ENCODE results near the gene BET1L.
"Not testable (repeated sequence)": the region's sequence is repeated elsewhere in the genome, so short reads cannot be mapped to it uniquely, and the experiment has no call there.

Gene BET1L

GRCh38 chr11:207208-207862 is at the start of gene BET1L, which contains the start of gene RIC8A:
Gene BET1L (minus strand): TSS chr11:207399. CDS start chr11:207321, 78 bp downstream.
Gene RIC8A (plus strand): TSS chr11:207708. CDS start chr11:208855, 1,147 bp downstream.
- DNase-seq (ENCODE audit: low spot score) = peak; percentile 98

DNA sequence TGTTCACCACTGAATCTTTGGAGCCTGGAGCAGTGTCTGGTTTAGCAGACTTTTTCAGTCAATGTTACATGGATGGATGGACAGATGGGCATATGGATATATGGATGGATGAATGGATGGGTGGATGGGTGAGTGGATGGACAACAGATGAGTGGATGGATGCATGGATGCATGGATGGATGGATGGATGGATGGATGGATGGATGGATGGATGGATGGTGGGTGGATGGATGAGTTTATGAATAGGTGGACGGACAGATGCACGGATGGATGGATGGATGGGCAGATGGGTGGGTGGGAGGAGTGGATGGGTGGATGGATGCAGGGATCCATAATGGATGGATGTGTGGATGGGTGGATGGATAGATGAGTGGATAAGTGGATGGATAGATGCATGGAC is 48.6 kb upstream of the BET1L start:
- DNase-seq (ENCODE audit: low spot score) = no peak

DNA sequence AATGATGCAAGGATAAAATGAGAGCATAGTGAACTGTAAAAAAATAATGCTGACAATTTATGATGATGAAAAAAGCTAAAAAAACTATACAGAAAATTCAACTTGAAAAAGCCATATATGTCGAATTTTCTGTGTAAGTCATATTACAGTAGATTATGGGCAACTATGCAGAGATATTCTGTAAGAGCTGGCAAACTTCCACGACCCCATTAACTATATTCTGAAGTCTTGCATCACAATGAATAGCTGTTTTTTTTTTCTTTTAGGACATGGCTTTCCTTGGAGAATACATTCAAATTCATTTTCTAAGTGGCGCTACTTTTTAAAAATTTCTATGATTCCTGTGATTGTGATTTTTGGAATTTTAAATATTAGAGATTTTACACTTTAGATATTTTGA is 48.0 kb upstream of the BET1L start:
- no peak for DNase-seq (ENCODE audit: low spot score)

GRCh38 chr11:253886-254270 is 46.7 kb upstream of the BET1L start:
- DNase-seq (ENCODE audit: low spot score) = no peak

GRCh38 chr11:253160-253885 is 46.1 kb upstream of the BET1L start:
- DNase-seq (ENCODE audit: low spot score) = no peak

DNA sequence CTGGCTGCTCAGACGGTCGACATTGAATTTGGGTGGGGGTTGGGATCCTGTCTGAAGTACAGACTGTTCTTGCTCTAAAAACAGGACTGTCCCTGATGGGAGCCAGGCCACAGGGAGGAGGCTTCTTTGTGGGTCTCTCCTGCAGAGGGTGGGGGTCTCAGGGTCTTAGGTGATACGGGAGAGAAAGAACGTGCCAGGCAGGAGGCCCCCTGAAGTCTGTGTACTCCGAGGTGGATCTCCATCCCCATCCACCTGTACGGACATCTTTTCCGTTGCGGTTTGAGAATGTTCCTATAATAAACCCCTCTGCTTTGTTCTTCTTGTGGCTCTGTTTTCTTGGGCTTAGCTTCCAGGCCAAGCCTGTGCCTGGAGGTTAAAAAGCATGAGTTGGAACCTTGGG is 45.5 kb upstream of the BET1L start:
- DNase-seq (ENCODE audit: low spot score) = no peak

DNA sequence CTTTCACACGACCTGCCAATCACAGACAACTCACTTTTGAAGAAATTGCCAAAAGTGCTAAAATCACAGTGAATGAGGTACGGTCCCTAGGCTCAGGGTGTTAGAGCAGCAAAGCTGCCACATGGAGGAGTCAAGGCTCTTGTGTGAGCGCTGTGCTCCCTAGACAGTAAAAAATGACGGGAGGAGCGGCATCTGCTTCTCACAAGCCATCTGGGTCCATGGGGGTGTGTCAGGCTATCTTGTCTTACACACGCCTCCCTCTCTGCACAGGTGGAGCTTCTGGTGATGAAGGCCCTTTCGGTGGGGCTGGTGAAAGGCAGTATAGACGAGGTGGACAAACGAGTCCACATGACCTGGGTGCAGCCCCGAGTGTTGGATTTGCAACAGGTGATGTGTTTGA is 44.4 kb upstream of the BET1L start:
- DNase-seq (ENCODE audit: low spot score) = peak; percentile 31

DNA sequence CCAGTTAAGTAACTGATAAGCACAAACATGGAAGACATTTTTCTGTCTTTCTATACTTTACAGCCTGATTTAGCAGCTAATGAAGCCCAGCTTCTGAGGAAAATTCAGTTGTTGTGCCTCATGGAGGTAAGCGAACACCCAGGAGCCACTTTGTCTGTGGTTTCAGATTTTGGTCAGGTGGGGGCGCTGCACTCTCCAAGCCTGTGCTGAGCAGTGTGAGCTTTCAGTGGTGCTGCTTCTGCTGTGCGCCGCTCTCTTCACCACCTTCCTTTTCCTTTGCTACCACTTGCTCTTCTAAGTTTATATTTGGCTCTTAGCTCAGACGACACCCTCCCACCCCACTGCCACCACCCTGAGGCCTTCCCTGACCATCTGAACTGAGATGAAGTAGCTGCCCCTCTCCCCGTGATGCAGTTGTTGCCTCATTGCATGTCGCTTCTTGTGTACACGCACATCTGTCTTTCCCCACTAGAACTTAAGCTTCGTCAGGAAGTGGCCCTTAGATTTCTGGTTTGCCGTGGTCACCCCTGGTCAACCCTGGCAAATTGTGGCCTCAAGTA is 43.6 kb upstream of the BET1L start:
- peak; percentile 82 for DNase-seq (ENCODE audit: low spot score)

GRCh38 chr11:250274-250673 is 43.1 kb upstream of the BET1L start:
- no peak for DNase-seq (ENCODE audit: low spot score)

DNA sequence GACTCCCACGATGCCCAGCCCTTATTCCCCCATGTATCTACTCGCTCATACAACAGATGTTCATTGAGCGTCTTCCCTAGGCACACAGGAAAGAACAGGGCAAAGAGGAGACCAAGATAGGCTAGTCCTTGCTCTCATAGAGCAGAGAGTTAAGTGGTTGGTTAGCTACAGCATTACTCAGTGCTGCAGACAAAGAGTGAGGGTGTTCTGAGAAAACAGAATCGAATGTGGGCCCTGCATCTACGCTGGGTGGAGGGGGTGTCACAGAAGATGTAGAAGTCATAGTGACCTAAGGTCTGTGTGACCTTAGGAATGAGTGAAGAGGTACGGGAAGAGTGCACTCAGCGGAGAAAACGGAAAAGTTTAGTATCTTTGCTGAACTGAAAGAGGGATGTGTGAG is 41.9 kb upstream of the BET1L start:
- DNase-seq (ENCODE audit: low spot score) = no peak

- no peak for DNase-seq (ENCODE audit: low spot score)
Observed at GRCh38 chr11:244376-244775, 37.2 kb upstream of the BET1L start.

DNA sequence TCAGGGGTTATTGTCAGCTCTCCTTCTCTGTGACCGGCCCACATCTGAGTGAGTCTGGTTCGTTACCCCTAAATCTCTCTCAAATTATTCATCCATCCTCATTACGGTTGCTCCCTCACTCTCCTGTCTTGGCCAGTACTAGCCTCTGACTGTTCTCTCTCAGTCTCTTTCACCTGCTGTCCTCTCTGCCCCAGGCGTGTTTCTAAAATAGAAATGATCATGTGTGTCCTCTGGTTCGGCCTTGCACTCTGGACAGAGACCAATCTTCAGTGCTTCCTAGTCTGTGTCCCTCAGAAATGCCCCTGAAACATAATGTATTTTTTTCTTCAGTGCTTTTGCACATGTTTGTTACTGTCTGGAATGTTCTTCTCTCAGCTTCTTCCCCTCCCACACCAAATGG is 34.4 kb upstream of the BET1L start:
- DNase-seq (ENCODE audit: low spot score) = no peak

GRCh38 chr11:240315-240714 is 33.1 kb upstream of the BET1L start:
- no peak for DNase-seq (ENCODE audit: low spot score)

- DNase-seq (ENCODE audit: low spot score) = not testable (repeated sequence)
Observed at GRCh38 chr11:238346-238745, 31.1 kb upstream of the BET1L start.

DNA sequence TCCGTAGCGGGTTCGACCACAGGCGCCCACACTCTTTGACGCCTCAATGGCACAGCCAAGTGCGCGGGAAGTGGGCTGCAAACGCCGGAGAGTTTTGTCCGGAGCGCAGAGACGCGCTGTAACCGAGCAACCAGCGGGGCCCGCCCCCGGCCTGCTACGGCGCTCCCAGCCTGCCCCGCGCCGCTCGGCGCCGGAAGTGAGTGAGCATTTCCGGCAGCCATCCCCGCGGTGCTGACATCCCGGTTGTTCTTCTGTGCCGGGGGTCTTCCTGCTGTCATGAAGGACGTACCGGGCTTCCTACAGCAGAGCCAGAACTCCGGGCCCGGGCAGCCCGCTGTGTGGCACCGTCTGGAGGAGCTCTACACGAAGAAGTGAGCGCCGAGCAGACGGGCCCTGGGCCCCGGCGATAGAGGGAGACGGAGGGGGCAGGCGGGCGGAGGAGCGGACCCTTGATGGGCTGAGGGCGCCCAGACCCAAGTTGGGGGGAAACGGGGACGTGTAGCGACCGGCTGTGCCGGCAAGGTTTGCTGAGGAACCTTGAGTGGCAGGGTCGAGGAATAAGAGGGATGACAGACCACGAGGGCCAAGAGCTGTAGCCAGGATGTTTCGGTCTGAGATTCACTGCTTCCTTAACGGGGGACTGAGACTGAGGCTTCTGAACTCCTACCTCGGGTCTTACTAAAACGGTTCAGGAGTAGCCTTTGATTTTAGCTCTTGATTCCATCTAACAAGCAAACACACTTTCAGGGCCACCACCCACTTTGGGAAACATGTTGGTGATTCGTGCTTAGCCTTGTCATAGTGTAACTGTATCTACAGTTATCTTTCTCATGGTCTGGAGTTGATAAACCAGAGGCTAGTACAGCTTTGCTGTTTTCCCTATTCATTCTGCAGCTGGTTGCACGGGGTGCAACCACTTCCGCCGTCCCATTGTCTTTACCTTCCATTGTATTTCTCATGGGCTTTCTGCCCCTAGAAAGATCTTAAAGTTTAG is 29.9 kb upstream of the BET1L start, which contains the start of gene PSMD13:
Gene PSMD13, plus strand, starts transcription at position 203 of the 994 bp plus-strand sequence. Its CDS starts 74 bp downstream, at position 277.
- DNase-seq (ENCODE audit: low spot score) = peak; percentile 92

GRCh38 chr11:235997-236773 is 29.0 kb upstream of the BET1L start, which contains the start of gene SIRT3:
Gene SIRT3 (minus strand): TSS chr11:236342. CDS start chr11:236328, 14 bp downstream.
- DNase-seq (ENCODE audit: low spot score) = peak; percentile 92

GRCh38 chr11:235609-235996 is 28.4 kb upstream of the BET1L start:
- peak; percentile 56 for DNase-seq (ENCODE audit: low spot score)

- DNase-seq (ENCODE audit: low spot score) = no peak
Observed at GRCh38 chr11:235180-235579, 28.0 kb upstream of the BET1L start.

GRCh38 chr11:232783-233565 is 25.8 kb upstream of the BET1L start:
- DNase-seq (ENCODE audit: low spot score) = no peak

GRCh38 chr11:230431-230830 is 23.2 kb upstream of the BET1L start:
- DNase-seq (ENCODE audit: low spot score) = no peak
